SK-N-SH (cell line): ENCODE measurements around the gene KLHL12. TPM values are rescaled to one million over a fixed set of nuclear protein-coding genes. Genes with fewer than 3 reads are reported as not detected.

Source experiments
- CTCF ChIA-PET: fragments of 300-600, 350-600 bp; formaldehyde crosslinking; extraction: SDS; loops from one replicate; lab custom pipeline; 2021; lab: Yijun Ruan, JAX
- POLR2A ChIA-PET: fragments of 350-600 bp; sonication (Branson Sonifier 250); formaldehyde crosslinking; extraction: SDS; loops from one replicate; lab custom pipeline; 2020; ENCODE audit warnings: antibody characterized with exemption, inconsistent platforms; lab: Yijun Ruan, JAX
- DNase-seq: peaks from one replicate; pipeline ENCODE4 v3.0.0; 2012
- H2AFZ ChIP-seq: fragments of 200-600 bp; sonication (generic); 2 replicates; pipeline ENCODE4 v1.8.1; 2016; ENCODE audit warnings: antibody characterized with exemption, mild to moderate bottlenecking, low read depth
- H3F3A ChIP-seq: fragments of 200-600 bp; sonication (generic); replicated peaks from 2 replicates; pipeline ENCODE3; 2016; ENCODE audit warnings: antibody characterized with exemption, mild to moderate bottlenecking; ENCODE audit not compliant: insufficient read depth
- H3K27ac ChIP-seq, 2 experiments: fragments of 200-500 bp in 1 of 2; fragments of 200-600 bp in 1 of 2; sonication (Bioruptor generic) in 1 of 2; sonication (generic), shearing (Covaris generic) in 1 of 2; 2 replicates each; pipeline versions ENCODE4 v1.5.1 to v1.6.1; 2014 to 2016; ENCODE audit warnings: low read depth in 2 of 2, inconsistent platforms in 1 of 2, low read length in 1 of 2, mild to moderate bottlenecking in 1 of 2, mixed read lengths in 1 of 2
- H3K27me3 ChIP-seq: fragments of 200-600 bp; sonication (generic), shearing (Covaris generic); 2 replicates; pipeline ENCODE4 v1.6.1; 2016; ENCODE audit warnings: mixed run types; ENCODE audit not compliant: insufficient read depth
- H3K36me3 ChIP-seq, 2 experiments: fragments of 200-500 bp in 1 of 2; fragments of 200-600 bp in 1 of 2; sonication (Bioruptor generic) in 1 of 2; sonication (generic) in 1 of 2; replicated peaks in 1 of 2; 2 replicates each; pipeline versions ENCODE3 to v1.5.1; 2014 to 2016; ENCODE audit warnings: low read length in 1 of 2, mild to moderate bottlenecking in 1 of 2; ENCODE audit not compliant: insufficient read depth in 2 of 2, control insufficient read depth in 1 of 2
- H3K4me1 ChIP-seq, 2 experiments: fragments of 200-500 bp in 1 of 2; fragments of 200-600 bp in 1 of 2; sonication (Bioruptor generic) in 1 of 2; sonication (generic), shearing (Covaris generic) in 1 of 2; 2 replicates each; pipeline versions ENCODE4 v1.5.1 to v1.6.1; 2014 to 2016; ENCODE audit warnings: low read depth in 1 of 2, low read length in 1 of 2, mixed run types in 1 of 2; ENCODE audit not compliant: insufficient read depth in 2 of 2, control insufficient read depth in 1 of 2
- H3K4me2 ChIP-seq: fragments of 200-600 bp; sonication (generic), shearing (Covaris generic); 2 replicates; pipeline ENCODE4 v1.6.1; 2017; ENCODE audit warnings: mixed run types
- H3K4me3 ChIP-seq, 2 experiments: fragments of 200-500 bp in 1 of 2; fragments of 200-600 bp in 1 of 2; sonication (Bioruptor generic) in 1 of 2; sonication (generic), shearing (Covaris generic) in 1 of 2; 2 replicates each; pipeline versions ENCODE4 v1.5.1 to v1.8.1; 2014 to 2016; ENCODE audit warnings: low read depth in 2 of 2, inconsistent platforms in 1 of 2, low read length in 1 of 2, mild to moderate bottlenecking in 1 of 2, mixed read lengths in 1 of 2, moderate library complexity in 1 of 2
- H3K79me2 ChIP-seq: fragments of 200-600 bp; sonication (generic); 2 replicates; pipeline ENCODE4 v1.8.1; 2017; ENCODE audit warnings: mild to moderate bottlenecking; ENCODE audit not compliant: insufficient read depth
- H3K9ac ChIP-seq: fragments of 200-600 bp; sonication (generic); 2 replicates; pipeline ENCODE4 v1.6.1; 2017; ENCODE audit warnings: mixed run types
- H3K9me2 ChIP-seq: fragments of 200-600 bp; sonication (generic); 2 replicates; pipeline ENCODE4 v1.6.1; 2017; ENCODE audit warnings: mixed run types
- H3K9me3 ChIP-seq: fragments of 200-600 bp; sonication (generic); 2 replicates; pipeline ENCODE4 v1.6.1; 2017; ENCODE audit warnings: mixed run types, mild to moderate bottlenecking, moderate library complexity
- H4K20me1 ChIP-seq: fragments of 200-600 bp; sonication (generic); 2 replicates; pipeline ENCODE4 v1.6.1; 2017; ENCODE audit warnings: mild to moderate bottlenecking, mixed run types; ENCODE audit not compliant: insufficient read depth
- EZH2phosphoT487 ChIP-seq: fragments of 200-600 bp; sonication (generic); IDR thresholded peaks from 2 replicates; pipeline ENCODE4 v1.6.1; 2017; ENCODE audit warnings: low read depth, mixed run types, mild to moderate bottlenecking, antibody characterized with exemption, moderate library complexity, borderline replicate concordance
- FOXJ3 ChIP-seq: sonication (generic); formaldehyde crosslinking; IDR thresholded peaks from 2 replicates; pipeline ENCODE4 v1.5.1; 2020; ENCODE audit warnings: mild to moderate bottlenecking, missing genetic modification reagents
- GABPA ChIP-seq: IDR thresholded peaks from 2 replicates; pipeline ENCODE4 v1.4.0; 2012; ENCODE audit warnings: low read depth, mild to moderate bottlenecking
- NRF1 ChIP-seq: IDR thresholded peaks from 2 replicates; pipeline ENCODE4 v1.6.1; 2012; ENCODE audit warnings: low read depth, mild to moderate bottlenecking, low read length
- RAD21 ChIP-seq: IDR thresholded peaks from 2 replicates; pipeline ENCODE4 v1.6.1; 2012; ENCODE audit warnings: mild to moderate bottlenecking, low read length
- RCOR1 ChIP-seq: fragments of 150-350 bp; IDR thresholded peaks from 2 replicates; pipeline ENCODE4 v1.6.1; 2017; ENCODE audit warnings: antibody characterized with exemption, low read length
- RXRA ChIP-seq: IDR thresholded peaks from 2 replicates; pipeline ENCODE4 v1.4.0; 2012; ENCODE audit warnings: low read depth, mild to moderate bottlenecking, borderline replicate concordance
- SMC3 ChIP-seq: IDR thresholded peaks from 2 replicates; pipeline ENCODE4 v1.6.1; 2012; ENCODE audit warnings: low read depth, low read length, improper control_type of control experiment
- TAF1 ChIP-seq: IDR thresholded peaks from 2 replicates; pipeline ENCODE4 v1.6.1; 2012; ENCODE audit warnings: low read depth, mild to moderate bottlenecking, low read length, moderate library complexity, borderline replicate concordance
- TEAD4 ChIP-seq: IDR thresholded peaks from 2 replicates; pipeline ENCODE4 v1.4.0; 2012; ENCODE audit warnings: mild to moderate bottlenecking, borderline replicate concordance; ENCODE audit not compliant: insufficient read depth
- YY1 ChIP-seq: IDR thresholded peaks from 2 replicates; pipeline ENCODE4 v1.4.0; 2012; ENCODE audit warnings: low read depth, mild to moderate bottlenecking
- WGBS: methylation state at CpG from one replicate; pipeline ENCODE4 v1.1.6; 2017; ENCODE audit warnings: low lambda C conversion rate; 5-methylcytosine and 5-hydroxymethylcytosine counted together
- polyA plus RNA-seq, 3 experiments: library from polyadenylated mRNA; depleted of rRNA; stranded (reverse); fragments of >200 nt; gene quantifications; 2 replicates each; pipeline ENCODE4 v1.2.3, GENCODE V29; 2012
- TF ChIP-seq, protein P1 (sequence below): fragments of 200-600 bp; sonication (generic); IDR thresholded peaks from 2 replicates; pipeline ENCODE4 v1.6.1; 2017; ENCODE audit warnings: antibody characterized with exemption, mild to moderate bottlenecking, moderate library complexity
- TF ChIP-seq, protein P2 (sequence below): fragments of 150-350 bp; IDR thresholded peaks from 2 replicates; pipeline ENCODE4 v1.6.1; 2016; ENCODE audit warnings: mild to moderate bottlenecking, low read depth, low read length
- TF ChIP-seq, protein P3 (sequence below): IDR thresholded peaks from 2 replicates; pipeline ENCODE4; 2012
- TF ChIP-seq, protein P4 (sequence below): IDR thresholded peaks from 2 replicates; pipeline ENCODE4 v1.4.0; 2012; ENCODE audit warnings: low read depth, borderline replicate concordance

KLHL12 gene
- polyA plus RNA-seq, 1 of the 3 experiments (the other 2 are of a cell fraction): 22.6 TPM

DNA sequence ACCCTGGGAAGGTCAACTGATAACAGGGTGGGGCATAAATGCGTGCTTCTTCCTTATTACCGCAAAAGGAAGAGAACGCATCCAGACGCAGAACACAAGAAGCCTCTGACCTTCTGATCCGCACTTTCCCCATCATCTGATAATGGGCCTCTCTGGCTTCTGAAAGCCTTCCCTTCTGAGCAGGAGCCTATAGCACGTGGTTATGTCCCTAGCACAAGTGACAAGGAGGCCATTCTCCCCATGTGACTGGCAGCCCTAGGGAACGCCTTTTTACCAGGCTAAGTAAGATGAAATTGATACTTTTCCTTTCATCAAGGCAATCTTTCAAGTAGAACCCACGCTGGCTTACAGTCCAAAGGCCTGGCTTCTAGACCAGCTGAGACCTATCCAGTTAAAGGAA, 72.2 kb downstream of the KLHL12 start (continued):
- no peak for TF ChIP-seq RXRA

DNA sequence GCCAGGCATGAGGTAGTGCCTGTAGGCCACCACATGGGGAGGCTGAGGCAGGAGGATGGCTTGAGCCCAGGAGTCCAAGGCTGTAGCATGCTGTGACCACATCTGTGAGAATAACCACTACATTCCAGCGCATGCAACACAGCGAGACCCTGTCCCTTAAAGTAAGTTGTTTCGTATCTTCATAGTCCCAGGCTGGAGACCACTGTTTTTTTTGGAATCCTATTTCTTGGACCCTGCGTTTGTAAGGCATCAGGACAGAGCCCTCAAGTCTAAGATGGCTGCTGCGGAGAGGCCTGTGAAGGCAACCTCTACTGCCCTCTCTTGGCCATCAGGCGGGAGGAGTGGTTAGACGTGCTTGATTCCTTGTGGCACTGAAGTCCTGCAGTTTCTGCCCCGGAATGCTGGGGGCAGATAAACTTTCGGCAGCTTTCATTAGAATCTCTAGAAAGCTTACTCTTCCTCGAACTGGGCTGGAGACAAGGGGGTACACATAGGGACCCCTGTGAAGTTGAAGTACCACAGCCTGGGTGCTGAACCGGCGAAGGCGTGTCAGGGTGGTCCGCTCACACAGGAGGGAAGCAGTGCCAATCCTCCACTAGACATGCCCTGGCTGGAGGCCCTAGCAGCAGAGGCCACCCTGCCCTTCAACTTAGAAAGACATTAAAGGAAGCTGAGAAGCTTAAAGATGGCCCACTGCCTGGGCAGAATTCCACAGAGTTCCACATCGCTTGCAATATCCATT, 74.7 kb downstream of the KLHL12 start:
- peak; percentile 71 for TF ChIP-seq RAD21
- TF ChIP-seq, protein P1, sequence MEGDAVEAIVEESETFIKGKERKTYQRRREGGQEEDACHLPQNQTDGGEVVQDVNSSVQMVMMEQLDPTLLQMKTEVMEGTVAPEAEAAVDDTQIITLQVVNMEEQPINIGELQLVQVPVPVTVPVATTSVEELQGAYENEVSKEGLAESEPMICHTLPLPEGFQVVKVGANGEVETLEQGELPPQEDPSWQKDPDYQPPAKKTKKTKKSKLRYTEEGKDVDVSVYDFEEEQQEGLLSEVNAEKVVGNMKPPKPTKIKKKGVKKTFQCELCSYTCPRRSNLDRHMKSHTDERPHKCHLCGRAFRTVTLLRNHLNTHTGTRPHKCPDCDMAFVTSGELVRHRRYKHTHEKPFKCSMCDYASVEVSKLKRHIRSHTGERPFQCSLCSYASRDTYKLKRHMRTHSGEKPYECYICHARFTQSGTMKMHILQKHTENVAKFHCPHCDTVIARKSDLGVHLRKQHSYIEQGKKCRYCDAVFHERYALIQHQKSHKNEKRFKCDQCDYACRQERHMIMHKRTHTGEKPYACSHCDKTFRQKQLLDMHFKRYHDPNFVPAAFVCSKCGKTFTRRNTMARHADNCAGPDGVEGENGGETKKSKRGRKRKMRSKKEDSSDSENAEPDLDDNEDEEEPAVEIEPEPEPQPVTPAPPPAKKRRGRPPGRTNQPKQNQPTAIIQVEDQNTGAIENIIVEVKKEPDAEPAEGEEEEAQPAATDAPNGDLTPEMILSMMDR: peak; percentile 65
- TF ChIP-seq YY1: peak; percentile 85
- peak; percentile 38; the same call in 1 of the 2 replicates for TF ChIP-seq SMC3
- TF ChIP-seq, protein P2, sequence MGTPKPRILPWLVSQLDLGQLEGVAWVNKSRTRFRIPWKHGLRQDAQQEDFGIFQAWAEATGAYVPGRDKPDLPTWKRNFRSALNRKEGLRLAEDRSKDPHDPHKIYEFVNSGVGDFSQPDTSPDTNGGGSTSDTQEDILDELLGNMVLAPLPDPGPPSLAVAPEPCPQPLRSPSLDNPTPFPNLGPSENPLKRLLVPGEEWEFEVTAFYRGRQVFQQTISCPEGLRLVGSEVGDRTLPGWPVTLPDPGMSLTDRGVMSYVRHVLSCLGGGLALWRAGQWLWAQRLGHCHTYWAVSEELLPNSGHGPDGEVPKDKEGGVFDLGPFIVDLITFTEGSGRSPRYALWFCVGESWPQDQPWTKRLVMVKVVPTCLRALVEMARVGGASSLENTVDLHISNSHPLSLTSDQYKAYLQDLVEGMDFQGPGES: no peak
- no peaks in the 10 kb centered on the region for H3K9me2 ChIP-seq
- H3K9ac ChIP-seq: no peak overlapping the region
- no peak overlapping the region; a peak in 1 of 4 replicates for H3K4me3 ChIP-seq
- H3K9me3 ChIP-seq: no peaks in the 10 kb centered on the region
- H3K27me3 ChIP-seq: no peaks in the 10 kb centered on the region
- no peaks in the 10 kb centered on the region for H3K79me2 ChIP-seq
- POLR2A ChIA-PET: interaction anchor here (1.6 kb wide), 1 partner anchor 41 kb away, joined by 3 read pairs; the partner anchor contains the start of gene PCAT6
- no peaks in the 10 kb centered on the region for H3K4me1 ChIP-seq
- WGBS: 73% methylated on average over 15 of the region's 15 CpGs
- CTCF ChIA-PET: interaction anchor here (0.8 to 1.9 kb wide), 7 partner anchors 23 to 133 kb away, joined by 3 to 5 read pairs (median 4); partner anchors contain the start of gene PCAT6
- peak overlapping the region; percentile 76; the same call in 1 of the 2 replicates for H2AFZ ChIP-seq
- no peaks in the 10 kb centered on the region for H3F3A ChIP-seq
- peak; percentile 67 for DNase-seq
- H4K20me1 ChIP-seq: no peaks in the 10 kb centered on the region
- no peaks in the 10 kb centered on the region for H3K36me3 ChIP-seq
- no peak overlapping the region for H3K4me2 ChIP-seq
- no peak overlapping the region for H3K27ac ChIP-seq

DNA sequence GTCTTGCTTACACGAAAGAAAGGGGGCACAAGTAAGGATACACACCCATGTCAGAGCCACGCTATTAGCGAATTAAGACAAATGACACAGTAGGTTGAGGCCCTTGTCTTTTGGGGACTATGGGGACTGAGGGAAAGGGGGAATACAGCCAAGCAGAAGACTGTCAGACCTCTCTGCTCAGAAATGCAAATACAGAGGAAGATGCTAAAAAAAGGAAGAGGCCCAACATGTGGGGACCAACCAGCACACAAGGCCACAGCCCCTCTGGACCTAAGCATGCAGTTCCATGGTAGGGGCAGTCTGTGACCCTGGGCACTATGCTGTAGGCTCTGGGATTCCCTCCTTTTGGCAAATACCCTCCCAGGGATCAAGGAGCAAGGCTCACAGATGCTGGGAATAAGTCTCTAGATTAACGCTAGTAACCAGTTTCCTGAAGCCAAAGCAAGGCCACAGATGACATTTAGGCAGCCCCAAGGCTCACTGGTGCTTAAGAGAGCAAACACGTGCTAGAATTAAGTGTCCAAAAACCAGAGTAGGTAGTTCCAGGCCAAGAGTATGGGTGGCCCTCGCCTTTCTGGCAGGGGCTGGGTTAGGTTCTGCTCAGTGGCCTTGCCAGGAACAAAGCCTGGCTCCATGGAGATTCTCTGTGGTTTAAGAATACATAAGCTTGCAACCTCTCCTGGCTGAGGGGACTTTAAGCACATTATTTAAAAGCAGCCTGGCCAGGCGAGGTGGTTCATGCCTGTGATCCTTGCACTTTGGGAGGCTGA, 76.3 kb downstream of the KLHL12 start:
- H3K27ac ChIP-seq: no peak overlapping the region
- no peak overlapping the region for H3K9ac ChIP-seq
- H4K20me1 ChIP-seq: no peaks in the 10 kb centered on the region
- no peak overlapping the region for H3K4me2 ChIP-seq
- no peaks in the 10 kb centered on the region for H3K27me3 ChIP-seq
- H3F3A ChIP-seq: no peaks in the 10 kb centered on the region
- DNase-seq: no peak
- ChIA-PET POLR2A (no interaction called here), CTCF (interaction anchor here (0.6 to 0.9 kb wide), 3 partner anchors 76 to 132 kb away, joined by 3 read pairs; no protein-coding TSS in a partner anchor)
- no peaks in the 10 kb centered on the region for H3K79me2 ChIP-seq
- H3K4me1 ChIP-seq: no peaks in the 10 kb centered on the region
- H2AFZ ChIP-seq: no peak overlapping the region
- no peaks in the 10 kb centered on the region for H3K9me3 ChIP-seq
- H3K36me3 ChIP-seq: no peaks in the 10 kb centered on the region
- no peak overlapping the region for H3K4me3 ChIP-seq
- 83% methylated on average over 6 of the region's 7 CpGs for WGBS
- no peaks in the 10 kb centered on the region for H3K9me2 ChIP-seq
- TF ChIP-seq, protein P3, sequence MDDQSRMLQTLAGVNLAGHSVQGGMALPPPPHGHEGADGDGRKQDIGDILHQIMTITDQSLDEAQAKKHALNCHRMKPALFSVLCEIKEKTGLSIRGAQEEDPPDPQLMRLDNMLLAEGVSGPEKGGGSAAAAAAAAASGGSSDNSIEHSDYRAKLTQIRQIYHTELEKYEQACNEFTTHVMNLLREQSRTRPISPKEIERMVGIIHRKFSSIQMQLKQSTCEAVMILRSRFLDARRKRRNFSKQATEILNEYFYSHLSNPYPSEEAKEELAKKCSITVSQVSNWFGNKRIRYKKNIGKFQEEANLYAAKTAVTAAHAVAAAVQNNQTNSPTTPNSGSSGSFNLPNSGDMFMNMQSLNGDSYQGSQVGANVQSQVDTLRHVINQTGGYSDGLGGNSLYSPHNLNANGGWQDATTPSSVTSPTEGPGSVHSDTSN: no peak
- TF ChIP-seq FOXJ3 (CRISPR knock-in tag) (no peak), TEAD4 (no peak), GABPA (no peak), RCOR1 (no peak), EZH2phosphoT487 (no peak), TAF1 (no peak), SMC3 (no peak), NRF1 (no peak)
- TF ChIP-seq, protein P4, sequence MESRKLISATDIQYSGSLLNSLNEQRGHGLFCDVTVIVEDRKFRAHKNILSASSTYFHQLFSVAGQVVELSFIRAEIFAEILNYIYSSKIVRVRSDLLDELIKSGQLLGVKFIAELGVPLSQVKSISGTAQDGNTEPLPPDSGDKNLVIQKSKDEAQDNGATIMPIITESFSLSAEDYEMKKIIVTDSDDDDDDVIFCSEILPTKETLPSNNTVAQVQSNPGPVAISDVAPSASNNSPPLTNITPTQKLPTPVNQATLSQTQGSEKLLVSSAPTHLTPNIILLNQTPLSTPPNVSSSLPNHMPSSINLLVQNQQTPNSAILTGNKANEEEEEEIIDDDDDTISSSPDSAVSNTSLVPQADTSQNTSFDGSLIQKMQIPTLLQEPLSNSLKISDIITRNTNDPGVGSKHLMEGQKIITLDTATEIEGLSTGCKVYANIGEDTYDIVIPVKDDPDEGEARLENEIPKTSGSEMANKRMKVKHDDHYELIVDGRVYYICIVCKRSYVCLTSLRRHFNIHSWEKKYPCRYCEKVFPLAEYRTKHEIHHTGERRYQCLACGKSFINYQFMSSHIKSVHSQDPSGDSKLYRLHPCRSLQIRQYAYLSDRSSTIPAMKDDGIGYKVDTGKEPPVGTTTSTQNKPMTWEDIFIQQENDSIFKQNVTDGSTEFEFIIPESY: no peak
